GM10248 (cell line): Measurements from ENCODE around the gene SNAI3.

Experiments used
- CTCF ChIA-PET: fragments of 300-600 bp; sonication (Branson Sonifier 250); formaldehyde crosslinking; extraction: SDS; loops from one replicate; lab custom pipeline; 2021; ENCODE audit warnings: antibody characterized with exemption; lab: Yijun Ruan, JAX
- POLR2A ChIA-PET: fragments of 350-650 bp; sonication (Branson Sonifier 250); formaldehyde crosslinking; extraction: SDS; loops from one replicate; lab custom pipeline; 2020; ENCODE audit warnings: antibody characterized with exemption; lab: Yijun Ruan, JAX
- DNase-seq: peaks from one replicate; pipeline ENCODE4 v3.0.0; 2012; ENCODE audit errors: extremely low spot score
- TF ChIP-seq, protein P1 (sequence below): IDR thresholded peaks from 2 replicates; pipeline ENCODE4 v1.5.1; 2012; ENCODE audit warnings: mild to moderate bottlenecking, low read depth; ENCODE audit errors: extremely low read depth, missing control alignments, control extremely low read depth

The SNAI3 gene

GRCh38 chr16:88685156-88686061 is 898 bp downstream of the SNAI3 start:
- ChIA-PET CTCF (interaction anchor here (0.9 to 1.8 kb wide), 7 partner anchors 16 to 52 kb away, joined by 3 to 4 read pairs (median 3); no protein-coding TSS in a partner anchor), POLR2A (no interaction called here)
- DNase-seq = peak; percentile 53
- TF ChIP-seq, protein P1, sequence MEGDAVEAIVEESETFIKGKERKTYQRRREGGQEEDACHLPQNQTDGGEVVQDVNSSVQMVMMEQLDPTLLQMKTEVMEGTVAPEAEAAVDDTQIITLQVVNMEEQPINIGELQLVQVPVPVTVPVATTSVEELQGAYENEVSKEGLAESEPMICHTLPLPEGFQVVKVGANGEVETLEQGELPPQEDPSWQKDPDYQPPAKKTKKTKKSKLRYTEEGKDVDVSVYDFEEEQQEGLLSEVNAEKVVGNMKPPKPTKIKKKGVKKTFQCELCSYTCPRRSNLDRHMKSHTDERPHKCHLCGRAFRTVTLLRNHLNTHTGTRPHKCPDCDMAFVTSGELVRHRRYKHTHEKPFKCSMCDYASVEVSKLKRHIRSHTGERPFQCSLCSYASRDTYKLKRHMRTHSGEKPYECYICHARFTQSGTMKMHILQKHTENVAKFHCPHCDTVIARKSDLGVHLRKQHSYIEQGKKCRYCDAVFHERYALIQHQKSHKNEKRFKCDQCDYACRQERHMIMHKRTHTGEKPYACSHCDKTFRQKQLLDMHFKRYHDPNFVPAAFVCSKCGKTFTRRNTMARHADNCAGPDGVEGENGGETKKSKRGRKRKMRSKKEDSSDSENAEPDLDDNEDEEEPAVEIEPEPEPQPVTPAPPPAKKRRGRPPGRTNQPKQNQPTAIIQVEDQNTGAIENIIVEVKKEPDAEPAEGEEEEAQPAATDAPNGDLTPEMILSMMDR = peak; percentile 35

DNA sequence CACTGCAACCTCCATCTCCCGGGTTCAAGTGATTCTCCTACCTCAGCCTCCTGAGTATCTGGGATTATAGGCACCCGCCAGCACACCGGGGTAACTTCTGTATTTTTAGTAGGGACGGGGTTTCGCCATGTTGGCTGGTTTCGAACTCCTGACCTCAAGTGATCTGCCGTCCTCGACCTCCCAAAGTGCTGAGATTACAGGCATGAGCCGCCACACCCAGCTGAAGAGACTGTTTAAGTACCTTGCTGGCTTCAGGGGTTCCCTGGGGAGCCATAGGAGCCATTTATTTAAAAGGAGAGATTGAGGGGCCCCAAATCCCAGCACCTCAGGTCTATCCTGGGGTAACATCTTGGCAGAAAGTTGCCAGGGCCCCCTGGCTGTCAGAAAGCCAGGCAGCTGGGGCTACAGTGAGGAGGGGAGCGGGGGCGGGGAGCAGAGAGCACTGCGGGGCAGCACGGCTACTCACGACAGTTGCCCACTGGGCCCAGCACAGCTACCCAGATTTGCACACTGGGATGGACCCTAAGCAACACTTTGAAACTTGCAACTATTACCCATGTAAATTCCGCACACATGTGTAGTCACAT is 1.6 kb downstream of the SNAI3 start:
- TF ChIP-seq, protein P1 = no peak
- DNase-seq = no peak
- CTCF ChIA-PET = interaction anchor here (0.9 to 1.8 kb wide), 6 partner anchors 15 to 51 kb away, joined by 3 to 4 read pairs (median 4); no protein-coding TSS in a partner anchor
- POLR2A ChIA-PET = no interaction called here

DNA sequence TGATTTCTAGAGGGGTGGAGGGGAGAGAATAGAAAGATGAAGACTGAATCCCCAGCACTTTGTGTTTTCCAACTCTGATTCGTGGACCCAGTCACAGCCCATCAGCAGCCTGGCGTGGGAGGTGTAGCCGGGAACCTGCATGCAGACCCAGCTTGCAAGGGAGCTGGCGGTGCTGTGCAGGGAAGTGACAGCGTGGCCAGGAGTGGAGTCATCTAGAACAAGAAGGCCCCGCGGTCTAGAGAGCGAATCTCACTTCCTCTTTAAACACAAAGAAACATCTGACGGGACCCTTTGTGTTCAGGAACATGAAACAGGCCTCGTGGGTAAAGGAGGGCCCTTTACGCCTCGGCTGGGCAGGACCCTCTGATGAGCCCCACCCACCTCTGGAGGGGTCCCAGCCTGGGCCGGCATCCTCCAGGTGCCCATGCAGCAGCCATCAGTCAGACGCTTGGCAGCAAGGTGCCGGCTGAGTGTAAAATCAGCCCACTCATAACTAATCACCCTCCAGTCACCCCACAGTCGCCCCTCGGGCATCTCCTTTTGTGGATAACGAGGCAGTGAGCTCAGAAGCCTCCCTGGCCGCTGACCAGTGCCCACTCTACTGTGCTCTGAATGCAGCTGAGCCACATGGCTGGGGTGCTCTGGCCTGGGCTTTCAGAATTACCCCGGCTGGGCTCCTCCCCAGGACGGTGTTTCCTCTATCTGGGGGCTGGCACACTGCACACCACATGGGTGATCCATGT is 4.4 kb downstream of the SNAI3 start:
- CTCF ChIA-PET = interaction anchor here (0.9 to 1.8 kb wide), 5 partner anchors 8 to 56 kb away, joined by 3 to 5 read pairs (median 5); partner anchors contain the start of gene MVD
- TF ChIP-seq, protein P1 = no peak
- POLR2A ChIA-PET = interaction anchor here (0.5 kb wide), 2 partner anchors 48 to 522 kb away, joined by 4 to 6 read pairs; no protein-coding TSS in a partner anchor
- peak; percentile 91 for DNase-seq

DNA sequence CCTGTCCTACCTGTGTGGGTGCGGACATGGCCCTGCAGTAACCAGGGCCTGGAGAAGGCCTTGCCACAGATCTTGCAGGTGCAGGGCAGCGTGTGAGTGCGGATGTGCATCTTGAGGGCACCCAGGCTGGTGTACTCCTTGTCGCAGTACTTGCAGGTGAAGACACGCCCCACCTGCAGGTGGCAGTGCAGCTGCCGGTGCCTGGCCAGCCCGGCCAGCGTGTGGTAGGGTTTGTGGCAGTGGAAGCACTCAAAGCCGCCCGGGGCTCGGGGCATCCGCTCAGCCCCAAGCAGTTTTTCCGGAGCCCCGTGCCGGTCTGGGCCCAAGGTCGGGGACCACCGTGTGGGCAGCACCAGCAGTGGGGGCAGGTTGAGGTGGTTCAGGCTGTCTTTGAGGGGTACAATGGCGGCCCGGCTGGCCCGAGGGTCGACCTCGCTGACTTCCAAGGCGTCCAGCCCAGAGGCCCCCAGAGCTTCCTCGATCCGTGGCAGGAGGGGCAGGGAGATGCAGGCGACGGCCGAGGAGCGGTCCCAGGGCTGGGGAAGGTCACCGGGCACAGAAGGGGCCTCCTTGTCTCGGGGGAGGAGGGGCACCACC is 5.1 kb downstream of the SNAI3 start:
- DNase-seq = peak; percentile 73
- TF ChIP-seq, protein P1 = peak; percentile 60
- POLR2A ChIA-PET = interaction anchor here (0.5 kb wide), 2 partner anchors 48 to 523 kb away, joined by 4 to 6 read pairs; no protein-coding TSS in a partner anchor
- CTCF ChIA-PET = interaction anchor here (0.9 to 1.8 kb wide), 6 partner anchors 10 to 56 kb away, joined by 3 to 5 read pairs (median 4); partner anchors contain the start of gene MVD

GRCh38 chr16:88680554-88681083 is 5.7 kb downstream of the SNAI3 start:
- no peak for DNase-seq
- ChIA-PET POLR2A (no interaction called here), CTCF (interaction anchor here (0.9 to 1.8 kb wide), 6 partner anchors 15 to 57 kb away, joined by 3 to 5 read pairs (median 4); partner anchors contain the start of gene MVD)
- TF ChIP-seq, protein P1 = no peak
